Neural progenitor cell (in vitro differentiated cells): ENCODE data around the gene PTPRH. TPM values are rescaled to one million over a fixed set of nuclear protein-coding genes. Genes with fewer than 3 reads are reported as not detected.

Experiments
- DNase-seq: peaks from one replicate; pipeline ENCODE4 v3.0.0-alpha.2; 2016; ENCODE audit warnings: low spot score
- H2AFZ ChIP-seq: fragments of 200-600 bp; sonication (generic); replicated peaks from 2 replicates; pipeline ENCODE4 v1.6.1; 2016; ENCODE audit warnings: antibody characterized with exemption
- H3F3A ChIP-seq: fragments of 200-600 bp; sonication (generic); 2 replicates; pipeline ENCODE4 v1.6.1; 2016; ENCODE audit warnings: antibody characterized with exemption, low read depth
- H3K27ac ChIP-seq: fragments of 200-600 bp; sonication (generic); 2 replicates; pipeline ENCODE4 v1.5.1; 2016; ENCODE audit warnings: mild to moderate bottlenecking
- H3K27me3 ChIP-seq: fragments of 200-600 bp; sonication (generic); 2 replicates; pipeline ENCODE4 v1.6.1; 2016; ENCODE audit warnings: mild to moderate bottlenecking, moderate library complexity
- H3K36me3 ChIP-seq: fragments of 200-600 bp; sonication (generic); 2 replicates; pipeline ENCODE4 v1.5.1; 2016
- H3K4me1 ChIP-seq: fragments of 200-600 bp; sonication (generic); 2 replicates; pipeline ENCODE4 v1.6.1; 2016; ENCODE audit warnings: mixed run types
- H3K4me2 ChIP-seq: fragments of 200-600 bp; sonication (generic); 2 replicates; pipeline ENCODE4 v1.6.1; 2016
- H3K4me3 ChIP-seq: fragments of 200-600 bp; sonication (generic); 2 replicates; pipeline ENCODE4 v1.5.1; 2016
- H3K79me2 ChIP-seq: fragments of 200-600 bp; sonication (generic); 2 replicates; pipeline ENCODE4 v1.6.1; 2016; ENCODE audit warnings: low read depth
- H3K9ac ChIP-seq: fragments of 200-600 bp; sonication (generic); 2 replicates; pipeline ENCODE4 v1.6.1; 2016
- H3K9me3 ChIP-seq: fragments of 200-600 bp; sonication (generic); 2 replicates; pipeline ENCODE4 v1.5.1; 2016; ENCODE audit warnings: low read depth
- H4K20me1 ChIP-seq: fragments of 200-600 bp; sonication (generic); 2 replicates; pipeline ENCODE4 v1.6.1; 2016; ENCODE audit warnings: low read depth
- H3K27ac Mint-ChIP-seq: 3 replicates; pipeline ENCODE4 v1.8.0; 2021; ENCODE audit warnings: mixed read lengths
- H3K27me3 Mint-ChIP-seq: 2 replicates; pipeline ENCODE4 v1.8.0; 2022; ENCODE audit warnings: low read depth, mild to moderate bottlenecking, inconsistent platforms, moderate library complexity, mixed read lengths; ENCODE audit not compliant: insufficient read depth
- H3K36me3 Mint-ChIP-seq: 3 replicates; pipeline ENCODE4 v1.8.0; 2021; ENCODE audit warnings: mixed read lengths
- H3K4me1 Mint-ChIP-seq: 3 replicates; pipeline ENCODE4 v1.8.0; 2021; ENCODE audit warnings: mixed read lengths
- H3K4me3 Mint-ChIP-seq: 3 replicates; pipeline ENCODE4 v1.8.0; 2021; ENCODE audit warnings: mild to moderate bottlenecking, moderate library complexity, mixed read lengths
- H3K9me3 Mint-ChIP-seq: 3 replicates; pipeline ENCODE4 v1.8.0; 2020; ENCODE audit warnings: mixed read lengths
- CTCF ChIP-seq: fragments of 200-600 bp; sonication (generic); IDR thresholded peaks from 2 replicates; pipeline ENCODE4 v1.5.1; 2017; ENCODE audit warnings: antibody characterized with exemption, mild to moderate bottlenecking
- EZH2 ChIP-seq: fragments of 200-600 bp; sonication (generic); IDR thresholded peaks from 2 replicates; pipeline ENCODE4 v1.6.1; 2017; ENCODE audit warnings: antibody characterized with exemption, mild to moderate bottlenecking, moderate library complexity
- EZH2phosphoT487 ChIP-seq: fragments of 200-600 bp; sonication (generic); IDR thresholded peaks from 2 replicates; pipeline ENCODE4 v1.6.1; 2017; ENCODE audit warnings: antibody characterized with exemption
- total RNA-seq: library from RNA; depleted of rRNA; stranded (reverse); fragments of >200 nt; gene quantifications from 2 replicates; pipeline ENCODE4 v1.2.3, GENCODE V29; 2015; ENCODE audit warnings: low replicate concordance

PTPRH gene
- total RNA-seq, 1 donor from 2014 or later, result not detected

- Histone ChIP-seq H3K4me1 (no peaks in the 10 kb centered on the region), H3K27me3 (peaks cover 14% of the 10 kb centered on the region), H3K9ac (no peak overlapping the region), H3K27ac (no peak overlapping the region), H3K9me3 (no peaks in the 10 kb centered on the region), H3K4me3 (no peak overlapping the region), H3F3A (no peaks in the 10 kb centered on the region), H3K79me2 (no peaks in the 10 kb centered on the region), H3K36me3 (no peaks in the 10 kb centered on the region), H4K20me1 (no peaks in the 10 kb centered on the region), H3K4me2 (no peak overlapping the region), H2AFZ (no peak overlapping the region)
- H3K9me3 Mint-ChIP-seq, result no peaks in the 10 kb centered on the region
- H3K4me1 Mint-ChIP-seq, result peaks cover 4% of the 10 kb centered on the region
- H3K36me3 Mint-ChIP-seq, result no peaks in the 10 kb centered on the region
- TF ChIP-seq EZH2phosphoT487 (no peak), CTCF (no peak), EZH2 (no peak)
- DNase-seq, result no peak
- H3K27me3 Mint-ChIP-seq, result peaks cover 12% of the 10 kb centered on the region
- no peak overlapping the region for H3K4me3 Mint-ChIP-seq
- peak overlapping the region; percentile 39 for H3K27ac Mint-ChIP-seq
Observed at GRCh38 chr19:55189403-55189835, 19.9 kb downstream of the PTPRH start.

GRCh38 chr19:55188625-55189024 is 20.7 kb downstream of the PTPRH start:
- H3K4me2 ChIP-seq, result no peak overlapping the region
- no peaks in the 10 kb centered on the region for H3K79me2 ChIP-seq
- no peaks in the 10 kb centered on the region for H3K36me3 Mint-ChIP-seq
- no peaks in the 10 kb centered on the region for H3K4me1 ChIP-seq
- no peak overlapping the region for H3K27ac Mint-ChIP-seq
- no peak overlapping the region for H2AFZ ChIP-seq
- no peaks in the 10 kb centered on the region for H3K9me3 Mint-ChIP-seq
- peaks cover 4% of the 10 kb centered on the region for H3K4me1 Mint-ChIP-seq
- no peaks in the 10 kb centered on the region for H4K20me1 ChIP-seq
- DNase-seq, result no peak
- H3K27me3 ChIP-seq, result peaks cover 20% of the 10 kb centered on the region
- no peak overlapping the region for H3K27ac ChIP-seq
- TF ChIP-seq CTCF (no peak), EZH2 (no peak), EZH2phosphoT487 (no peak)
- peaks cover 15% of the 10 kb centered on the region for H3K27me3 Mint-ChIP-seq
- no peak overlapping the region for H3K9ac ChIP-seq
- no peak overlapping the region for H3K4me3 ChIP-seq
- H3K4me3 Mint-ChIP-seq, result peak overlapping the region; percentile 31
- no peaks in the 10 kb centered on the region for H3K36me3 ChIP-seq
- H3F3A ChIP-seq, result no peaks in the 10 kb centered on the region
- H3K9me3 ChIP-seq, result no peaks in the 10 kb centered on the region

GRCh38 chr19:55186080-55186479 is 23.2 kb downstream of the PTPRH start:
- Histone ChIP-seq H4K20me1 (peaks cover 1% of the 10 kb centered on the region), H3K9me3 (no peaks in the 10 kb centered on the region), H3F3A (no peaks in the 10 kb centered on the region), H3K4me3 (no peak overlapping the region), H3K4me2 (no peak overlapping the region), H3K79me2 (no peaks in the 10 kb centered on the region), H3K27me3 (peaks cover 42% of the 10 kb centered on the region), H3K27ac (no peak overlapping the region), H3K9ac (no peak overlapping the region), H3K36me3 (no peaks in the 10 kb centered on the region), H2AFZ (no peak overlapping the region), H3K4me1 (no peaks in the 10 kb centered on the region)
- DNase-seq, result no peak
- peaks cover 2% of the 10 kb centered on the region for H3K9me3 Mint-ChIP-seq
- no peak for TF ChIP-seq EZH2phosphoT487
- no peak for TF ChIP-seq CTCF
- no peak for TF ChIP-seq EZH2
- H3K4me1 Mint-ChIP-seq, result peaks cover 4% of the 10 kb centered on the region
- H3K4me3 Mint-ChIP-seq, result no peak overlapping the region
- no peaks in the 10 kb centered on the region for H3K36me3 Mint-ChIP-seq
- H3K27ac Mint-ChIP-seq, result no peak overlapping the region
- H3K27me3 Mint-ChIP-seq, result peaks cover 27% of the 10 kb centered on the region
